ENCODE data around the gene WARS2. TPM values are rescaled to one million over a fixed set of nuclear protein-coding genes. Genes with fewer than 3 reads are reported as not detected.

The WARS2 gene
- total RNA-seq, 1 donor from 2014 or later = 10.0 TPM

- intact Hi-C loops (cut with micrococcal nuclease) = no loop called here
These were observed 55.7 kb downstream of the WARS2 start for GRCh38 chr1:119084798-119085197.

- intact Hi-C loops (cut with micrococcal nuclease) = no loop called here
These were observed 56.5 kb downstream of the WARS2 start for GRCh38 chr1:119083980-119084379.

- intact Hi-C loops (cut with micrococcal nuclease) = no loop called here
These were observed 57.0 kb downstream of the WARS2 start for GRCh38 chr1:119083479-119083878.

- intact Hi-C loops (cut with micrococcal nuclease) = no loop called here
These were observed 58.8 kb downstream of the WARS2 start for GRCh38 chr1:119081700-119082099.

GRCh38 chr1:119081267-119081666, 59.2 kb downstream of the WARS2 start:
- intact Hi-C loops (cut with micrococcal nuclease) = no loop called here

GRCh38 chr1:119080586-119080985, 59.9 kb downstream of the WARS2 start:
- intact Hi-C loops (cut with micrococcal nuclease) = no loop called here

- intact Hi-C loops (cut with micrococcal nuclease) = no loop called here
These were observed 60.6 kb downstream of the WARS2 start for GRCh38 chr1:119079881-119080280.

- intact Hi-C loops (cut with micrococcal nuclease) = no loop called here
These were observed 64.8 kb downstream of the WARS2 start for GRCh38 chr1:119075614-119076013.

GRCh38 chr1:119071321-119071720, 69.1 kb downstream of the WARS2 start:
- intact Hi-C loops (cut with micrococcal nuclease) = no loop called here

GRCh38 chr1:119069682-119070081, 70.8 kb downstream of the WARS2 start:
- intact Hi-C loops (cut with micrococcal nuclease) = no loop called here

- intact Hi-C loops (cut with micrococcal nuclease) = no loop called here
These were observed 72.0 kb downstream of the WARS2 start for GRCh38 chr1:119068427-119068826.

- intact Hi-C loops (cut with micrococcal nuclease) = no loop called here
These were observed 78.8 kb downstream of the WARS2 start for GRCh38 chr1:119061700-119062099.

- intact Hi-C loops (cut with micrococcal nuclease) = no loop called here
These were observed 84.9 kb downstream of the WARS2 start for GRCh38 chr1:119055568-119055967.

GRCh38 chr1:119053917-119054316, 86.5 kb downstream of the WARS2 start:
- intact Hi-C loops (cut with micrococcal nuclease) = no loop called here

GRCh38 chr1:119052267-119052666, 88.2 kb downstream of the WARS2 start:
- intact Hi-C loops (cut with micrococcal nuclease) = no loop called here

- intact Hi-C loops (cut with micrococcal nuclease) = no loop called here
These were observed 91.6 kb downstream of the WARS2 start for GRCh38 chr1:119048624-119049404.

- intact Hi-C loops (cut with micrococcal nuclease) = no loop called here
These were observed 93.5 kb downstream of the WARS2 start for GRCh38 chr1:119046785-119047438.

GRCh38 chr1:119046429-119046784, 94.0 kb downstream of the WARS2 start:
- intact Hi-C loops (cut with micrococcal nuclease) = no loop called here

GRCh38 chr1:119045096-119045746, 95.2 kb downstream of the WARS2 start:
- intact Hi-C loops (cut with micrococcal nuclease) = no loop called here

- intact Hi-C loops (cut with micrococcal nuclease) = no loop called here
These were observed 99.5 kb downstream of the WARS2 start for GRCh38 chr1:119040906-119041305.

GRCh38 chr1:119040489-119040888, 100.0 kb downstream of the WARS2 start:
- intact Hi-C loops (cut with micrococcal nuclease) = no loop called here

- intact Hi-C loops (cut with micrococcal nuclease) = no loop called here
These were observed 102.1 kb downstream of the WARS2 start for GRCh38 chr1:119038363-119038762.

All from T-helper 1 cell treated with Interleukin-12 subunit alpha and Interleukin-12 subunit beta and Interleukin-4 antibody, amounts not matched to agents 30 ng/mL and 1 ng/mL, for 36 hours (primary cell).